Measurements from ENCODE around the gene IFRD1.
"Not testable (repeated sequence)": the region's sequence is repeated elsewhere in the genome, so short reads cannot be mapped to it uniquely, and the experiment has no call there.

Gene IFRD1

DNA sequence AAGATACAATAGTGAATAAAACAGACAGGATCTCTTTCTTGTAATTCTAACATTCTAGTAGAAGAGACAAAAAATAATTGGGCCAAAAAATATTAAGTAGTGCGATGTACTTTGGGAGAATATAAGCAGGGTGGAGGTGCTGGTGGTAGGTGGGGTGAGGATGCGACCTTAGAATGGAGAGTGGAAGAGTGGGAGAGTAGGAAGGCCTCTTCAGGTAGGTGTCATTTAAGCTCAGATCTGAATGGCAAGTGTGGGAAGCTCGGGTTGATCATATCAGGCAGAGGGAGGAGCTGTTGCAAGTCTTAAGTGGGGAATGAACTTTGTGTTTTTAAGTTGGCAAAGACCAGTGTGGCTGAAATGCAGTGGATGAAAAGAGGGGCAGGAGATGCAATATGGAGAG, 3.8 kb upstream of the IFRD1 start:
- no peak for DNase-seq

GRCh38 chr7:112447406-112447805, 2.9 kb upstream of the IFRD1 start:
- DNase-seq: no peak

DNA sequence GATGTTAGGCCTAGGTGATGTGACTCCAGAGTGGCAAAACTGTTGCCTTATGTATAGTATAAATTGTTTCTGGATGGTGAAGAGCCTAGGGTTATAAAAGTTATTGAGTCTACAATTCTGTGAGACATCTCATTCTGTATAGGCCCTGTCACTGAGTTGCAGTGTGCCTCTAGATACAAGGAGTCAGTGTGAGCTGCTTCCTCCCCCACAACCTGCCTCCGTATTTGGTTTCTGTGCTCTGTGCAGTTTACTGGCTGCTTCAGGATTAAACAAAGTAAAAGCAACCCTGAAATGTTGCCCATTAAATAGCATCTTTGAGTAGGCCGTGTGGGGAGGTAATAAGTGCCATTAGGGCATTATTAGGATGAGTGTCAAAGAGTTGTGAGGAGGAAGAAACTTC, 1.9 kb upstream of the IFRD1 start:
- DNase-seq: no peak

- no peak for DNase-seq
These were observed 1.4 kb upstream of the IFRD1 start for GRCh38 chr7:112448891-112449290.

GRCh38 chr7:112449353-112449752, 907 bp upstream of the IFRD1 start:
- DNase-seq: no peak

- DNase-seq: peak; percentile 49
These were observed 824 bp downstream of the IFRD1 start for GRCh38 chr7:112450807-112451761.

- no peak for DNase-seq
These were observed 2.0 kb downstream of the IFRD1 start for GRCh38 chr7:112452102-112452888.

DNA sequence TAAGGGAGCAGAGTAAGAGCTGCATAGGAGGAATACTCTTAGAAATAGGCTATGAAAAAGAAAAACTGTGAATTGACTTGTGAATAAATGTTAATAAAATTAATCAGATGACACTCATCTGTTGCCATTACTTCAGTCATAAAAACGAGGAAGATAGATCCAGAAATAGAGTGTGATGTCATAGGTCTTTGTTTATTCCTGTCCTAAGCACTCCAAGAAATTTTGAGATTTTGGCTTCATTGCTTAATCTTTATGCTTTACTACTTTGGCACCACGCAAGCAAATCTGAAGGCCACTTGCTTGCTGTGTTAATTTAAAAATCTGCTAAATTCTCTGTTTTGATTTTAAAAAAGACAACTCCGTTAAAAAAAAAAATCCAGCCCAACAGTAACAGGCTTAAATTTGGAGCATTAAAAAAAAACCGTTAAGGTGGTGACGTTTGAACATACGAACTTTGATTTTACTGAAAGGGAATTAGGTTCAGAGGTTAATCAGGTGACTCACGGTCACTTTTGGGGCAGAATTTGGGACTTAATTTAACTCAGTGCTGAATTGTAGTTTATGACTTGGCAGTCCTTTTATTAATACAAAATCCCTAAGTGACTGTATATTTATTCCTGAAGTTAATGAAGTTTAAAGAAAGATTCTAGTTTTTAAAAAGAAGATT, 3.4 kb downstream of the IFRD1 start:
- DNase-seq: no peak

DNA sequence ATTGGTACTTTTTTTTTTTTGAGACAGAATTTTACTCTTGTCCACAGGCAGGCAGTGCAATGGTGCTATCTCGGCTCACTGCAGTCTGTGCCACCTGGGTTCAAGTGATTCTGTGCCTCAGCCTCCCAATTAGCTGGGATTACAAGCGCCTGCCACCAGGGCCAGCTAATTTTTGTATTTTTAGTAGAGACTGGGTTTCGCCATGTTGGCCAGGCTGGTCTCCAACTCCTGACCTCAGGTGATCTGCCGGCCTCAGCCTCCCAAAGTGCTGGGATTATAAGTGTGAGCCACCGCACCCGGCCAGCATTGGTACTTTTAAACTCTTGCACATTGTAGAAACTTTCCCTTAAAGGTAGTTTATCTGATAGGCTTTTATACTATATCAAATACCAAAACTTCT, 3.9 kb downstream of the IFRD1 start:
- not testable (repeated sequence) for DNase-seq

- no peak for DNase-seq
These were observed 9.4 kb downstream of the IFRD1 start for GRCh38 chr7:112459645-112460044.

DNA sequence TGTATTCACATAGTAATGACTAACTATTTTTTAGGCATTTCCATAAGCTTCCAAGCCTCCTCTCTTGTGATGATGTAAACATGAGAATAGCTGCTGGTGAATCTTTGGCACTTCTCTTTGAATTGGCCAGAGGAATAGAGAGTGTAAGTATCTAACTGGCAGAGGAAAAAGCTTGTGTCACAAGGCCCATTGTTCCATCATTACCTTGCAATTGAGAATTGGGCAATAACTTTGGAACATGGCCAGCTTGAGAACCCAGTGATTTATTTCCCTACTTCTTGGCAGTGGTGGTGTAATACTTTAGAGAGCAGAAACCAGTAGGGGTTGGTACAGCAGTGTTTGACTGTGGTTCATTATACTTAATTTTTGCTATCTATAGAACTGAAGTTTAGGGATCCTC, 12.0 kb downstream of the IFRD1 start:
- no peak for DNase-seq

DNA sequence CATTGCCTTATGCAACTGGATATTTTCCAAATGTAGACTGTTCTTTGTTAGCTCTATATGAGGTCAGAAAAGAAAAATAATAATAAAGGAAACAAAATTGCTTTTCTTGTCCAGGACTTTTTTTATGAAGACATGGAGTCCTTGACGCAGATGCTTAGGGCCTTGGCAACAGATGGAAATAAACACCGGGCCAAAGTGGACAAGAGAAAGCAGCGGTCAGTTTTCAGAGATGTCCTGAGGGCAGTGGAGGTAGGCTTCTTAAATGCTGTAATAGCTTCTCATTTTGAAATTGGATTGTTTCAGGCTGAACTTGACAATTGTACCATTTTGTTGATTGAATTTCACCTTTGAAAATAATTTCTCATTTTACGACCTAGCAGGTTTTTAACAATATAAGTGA, 17.6 kb downstream of the IFRD1 start:
- DNase-seq: no peak

DNA sequence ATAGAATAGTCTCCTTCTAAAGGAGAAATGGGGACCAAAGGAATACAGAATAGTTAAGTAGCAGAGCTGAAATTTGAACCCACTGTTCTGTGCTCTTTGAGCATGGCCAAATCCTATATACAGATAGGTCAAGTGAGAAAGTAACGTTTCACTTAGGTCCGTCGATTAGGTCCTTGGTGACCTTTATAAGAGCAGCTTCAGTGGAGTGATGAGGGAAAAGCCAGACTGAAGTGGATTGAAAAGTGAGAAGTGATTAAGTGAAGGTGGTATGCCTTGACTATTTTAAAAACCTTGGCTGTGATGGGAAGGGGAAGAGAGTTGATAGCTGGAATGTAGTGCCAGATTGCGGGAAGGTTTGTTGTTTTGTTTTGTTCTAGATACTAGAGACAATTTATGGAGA, 19.9 kb downstream of the IFRD1 start:
- no peak for DNase-seq

DNA sequence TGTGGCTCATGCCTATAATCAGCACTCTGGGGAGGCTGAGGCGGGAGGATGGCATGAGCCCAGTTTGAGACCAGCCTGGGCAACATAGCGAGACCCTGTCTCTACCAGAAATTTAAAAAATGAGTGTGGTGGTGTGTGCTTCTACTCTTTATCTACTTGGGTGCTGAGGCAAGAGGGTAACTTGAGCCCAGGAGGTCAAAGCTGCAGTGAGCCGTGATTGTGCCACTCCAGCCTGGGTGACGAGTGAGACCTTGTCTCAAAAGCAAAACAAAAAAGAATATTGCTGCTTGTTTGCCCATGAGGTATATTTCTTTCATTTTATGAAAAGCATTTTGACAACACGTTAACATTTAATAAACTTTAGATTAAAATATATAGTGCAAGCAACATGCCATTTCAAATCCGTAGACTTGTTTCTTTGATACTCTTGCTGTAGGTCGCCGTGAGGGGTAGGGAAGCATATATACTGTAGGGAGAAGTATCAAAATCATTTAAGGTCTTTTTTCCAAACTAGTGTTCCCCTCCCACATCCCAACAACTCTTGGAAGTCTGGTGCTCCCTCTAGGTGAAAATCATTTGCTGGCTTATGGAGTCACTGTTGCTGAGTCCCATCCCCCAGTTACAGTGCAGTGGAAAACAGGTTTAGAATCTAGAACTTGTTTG, 26.3 kb downstream of the IFRD1 start:
- no peak for DNase-seq

DNA sequence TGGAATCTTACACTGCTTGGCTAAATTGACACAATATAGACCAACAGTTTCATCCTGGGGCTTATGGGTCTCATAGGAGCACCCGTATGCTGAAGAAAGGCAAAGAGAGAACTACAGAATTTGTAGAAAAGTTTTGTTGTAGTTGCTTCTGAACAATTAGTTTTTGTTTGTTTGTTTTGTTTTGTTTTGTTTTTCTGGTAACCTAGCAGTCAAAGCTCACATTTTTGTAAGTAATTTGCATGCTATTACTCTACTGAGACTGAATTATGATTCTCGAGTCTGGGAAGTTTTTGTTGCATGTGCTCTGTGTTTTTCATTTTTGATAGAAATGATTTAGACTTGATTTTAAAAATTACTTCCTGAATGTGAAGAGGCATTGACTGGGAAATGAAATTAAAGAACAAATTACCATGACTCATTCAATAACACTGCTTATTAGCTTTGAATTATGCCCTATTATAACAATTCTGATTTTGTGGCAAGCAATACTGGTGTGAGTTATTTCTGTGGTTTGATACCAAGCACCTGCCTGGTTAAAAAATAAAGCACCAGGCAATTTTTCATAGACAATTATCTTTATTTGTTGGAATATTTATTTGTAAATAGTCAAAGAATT, 31.0 kb downstream of the IFRD1 start:
- no peak for DNase-seq

DNA sequence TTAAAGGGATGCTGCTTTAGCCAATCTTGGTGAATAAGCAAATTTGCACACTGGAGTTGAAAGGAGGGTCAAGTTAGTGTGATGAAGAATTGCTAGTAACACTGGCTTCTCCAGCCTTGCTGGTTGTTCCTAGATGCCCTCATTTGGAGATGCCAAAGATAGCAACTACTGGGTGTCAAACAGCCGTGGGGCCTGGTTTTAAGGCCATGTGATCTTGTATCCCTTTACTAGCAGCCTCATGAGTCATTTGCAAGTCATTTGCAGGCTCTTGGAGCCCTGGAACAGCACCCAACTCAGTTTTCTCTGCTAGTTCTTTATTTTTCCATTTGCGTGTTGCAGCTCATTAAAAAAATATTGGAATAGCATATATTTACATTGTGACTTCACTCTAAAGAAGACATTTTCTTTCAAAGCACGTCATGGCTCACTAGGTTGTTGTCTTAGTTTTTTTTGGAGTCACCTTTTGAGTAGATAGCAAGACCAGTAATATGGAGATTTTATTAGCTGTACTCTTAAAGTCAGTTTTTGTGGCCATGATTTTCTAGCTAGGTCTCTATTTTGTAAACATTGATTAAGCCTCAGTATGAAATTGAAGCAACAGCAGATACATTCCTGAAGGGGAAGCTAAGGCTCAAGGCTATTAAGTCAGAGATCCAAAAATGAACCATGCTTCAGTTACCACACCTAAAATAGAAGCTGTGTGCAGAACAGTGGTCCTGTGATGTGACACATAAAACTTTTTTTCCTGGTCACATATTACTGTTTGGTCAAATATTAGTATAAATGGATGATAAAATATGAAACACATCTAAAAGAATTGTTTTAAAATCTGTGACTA, 31.8 kb downstream of the IFRD1 start:
- DNase-seq: no peak

DNA sequence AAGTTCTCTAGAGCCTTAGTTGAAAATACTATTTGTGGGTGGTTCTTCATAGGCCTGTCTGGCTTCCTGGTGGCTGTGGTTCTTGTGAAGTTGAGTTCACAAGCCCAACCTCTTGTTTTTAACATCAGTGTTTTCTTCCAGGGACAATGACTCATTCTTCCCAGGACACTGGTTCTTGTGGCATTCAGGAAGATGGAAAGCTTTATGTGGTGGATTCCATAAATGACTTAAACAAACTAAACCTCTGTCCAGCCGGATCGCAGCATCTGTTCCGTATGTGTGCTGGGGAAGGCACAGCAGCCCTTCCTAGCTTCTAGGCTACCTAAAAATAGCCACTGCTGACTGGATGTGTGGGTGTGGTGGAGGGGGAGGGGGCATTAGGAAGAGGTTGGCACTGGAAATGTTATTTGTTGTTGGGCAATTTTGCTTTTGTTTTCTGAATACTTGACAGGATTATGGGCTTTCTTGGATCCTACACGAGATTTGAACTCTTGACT, 34.5 kb downstream of the IFRD1 start:
- no peak for DNase-seq

DNA sequence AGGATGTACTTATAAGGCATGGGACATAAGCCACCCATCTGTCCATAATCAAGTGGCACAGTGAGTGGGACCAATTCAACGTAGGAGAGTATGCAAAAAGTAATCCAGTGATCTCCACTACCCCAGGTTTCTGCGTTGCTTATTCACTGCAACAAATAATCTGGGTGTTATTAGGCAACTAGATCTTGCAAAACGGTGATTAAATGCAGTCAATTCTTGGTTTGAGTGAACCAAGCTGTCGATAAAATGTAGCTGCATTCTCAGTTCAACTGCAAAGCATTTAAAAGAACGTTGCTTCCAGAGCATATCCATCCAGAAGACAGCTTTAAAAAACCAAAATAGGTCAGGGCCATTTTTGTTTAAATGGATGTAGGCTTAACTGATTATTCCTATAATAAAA, 35.5 kb downstream of the IFRD1 start:
- DNase-seq: no peak

DNA sequence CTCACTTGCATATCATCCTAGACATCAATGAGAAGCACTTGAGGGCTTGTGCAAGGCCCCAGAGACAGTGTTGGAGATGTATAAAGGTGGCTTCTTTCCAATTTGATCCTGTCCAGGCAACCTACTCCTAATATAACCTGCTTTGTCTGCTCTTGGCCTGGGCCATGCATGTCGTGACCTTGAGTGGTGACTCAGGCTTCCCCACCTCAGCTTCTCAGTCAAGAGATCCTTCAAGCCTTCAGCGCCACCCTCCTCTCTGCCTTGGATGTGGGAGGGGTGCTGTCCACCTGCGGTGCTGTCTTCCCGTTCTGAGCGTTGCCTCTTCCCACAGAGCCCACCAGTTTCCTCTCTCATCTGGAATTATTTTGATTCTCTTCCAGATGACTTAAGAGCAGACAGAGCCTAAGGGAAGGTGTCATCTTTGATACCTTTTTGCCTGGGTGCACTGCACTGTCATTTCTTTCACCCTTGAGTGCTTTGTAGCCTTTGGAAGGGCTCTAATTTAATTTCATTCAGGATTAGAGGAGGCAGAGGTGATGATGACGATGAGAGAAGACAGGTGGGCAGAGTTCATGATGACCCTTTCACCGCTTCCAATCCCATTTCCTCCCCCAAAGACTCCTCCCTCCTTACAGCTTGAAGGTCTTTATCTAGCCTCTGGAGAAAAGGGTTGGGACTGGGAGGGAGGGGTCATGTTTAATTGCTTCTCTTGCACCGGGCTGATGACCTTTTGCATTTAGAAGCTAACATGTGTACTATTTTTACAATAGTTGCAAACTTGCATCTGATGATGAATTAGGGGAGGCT, 37.4 kb downstream of the IFRD1 start:
- no peak for DNase-seq

DNA sequence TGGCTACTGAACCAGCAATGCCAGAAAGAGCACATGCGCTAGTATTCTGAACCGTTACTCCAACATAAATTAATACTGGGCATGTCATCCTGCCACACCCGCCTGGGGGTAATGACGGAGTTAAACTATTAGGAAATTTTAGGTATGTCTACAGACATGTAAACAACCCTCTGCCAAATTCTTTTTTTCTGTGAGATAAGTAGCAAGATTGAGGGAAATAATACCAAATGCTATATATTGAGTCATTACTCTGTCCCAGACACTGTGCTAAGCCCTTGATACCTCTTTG, 37.9 kb downstream of the IFRD1 start:
- DNase-seq: no peak

DNA sequence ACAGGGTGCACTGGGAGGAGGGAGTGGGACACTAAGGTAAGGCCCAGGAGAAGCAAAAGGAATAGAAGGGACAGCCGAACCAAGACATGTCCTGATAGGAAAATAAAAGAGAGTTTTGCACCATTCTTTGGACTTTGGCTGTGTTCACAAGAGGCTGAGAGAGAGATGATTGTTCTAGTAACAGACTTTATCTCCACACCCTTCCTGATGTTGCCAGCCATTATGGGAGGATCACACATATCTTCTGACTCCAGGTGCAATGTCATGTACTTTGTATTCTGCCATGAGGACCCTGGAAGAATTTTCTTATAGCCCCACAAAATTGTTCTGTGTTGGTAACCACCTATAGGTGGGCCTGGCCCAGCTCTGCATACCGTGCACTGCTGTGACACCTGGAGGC, 41.9 kb downstream of the IFRD1 start:
- no peak for DNase-seq
